ENCODE results near the gene FGF14.

DNA sequence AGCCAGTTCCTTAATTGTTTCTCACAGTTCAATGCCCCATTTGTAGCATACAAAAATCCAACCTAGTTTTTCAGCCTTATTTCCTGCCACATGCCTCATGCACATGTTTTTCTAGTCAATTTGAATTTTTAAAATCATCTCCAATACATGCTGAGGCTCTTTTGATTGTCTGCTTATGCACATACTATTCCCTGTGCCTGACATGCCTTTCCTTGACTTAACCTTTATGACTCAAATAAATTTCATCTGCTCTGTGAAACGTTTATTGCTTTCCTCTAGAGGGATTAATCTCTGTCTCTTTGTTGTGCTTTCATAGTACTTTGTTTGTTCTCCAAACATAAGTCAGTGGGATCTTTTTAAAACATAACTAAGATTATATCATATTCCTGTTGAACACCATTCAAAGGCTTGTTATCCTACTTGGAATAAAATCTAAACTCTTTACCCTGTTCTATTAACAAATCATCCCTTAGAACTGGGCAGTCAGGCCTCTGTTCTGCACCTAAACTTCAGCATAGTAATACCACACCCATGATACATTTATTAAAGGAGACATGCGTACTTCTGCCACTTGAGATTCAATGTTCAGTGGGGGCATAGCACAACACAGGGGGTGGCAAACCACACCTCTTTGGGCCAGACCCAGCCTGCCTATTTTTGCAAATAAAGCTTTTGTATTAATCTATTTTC lies 346.6 kb downstream of the FGF14 start:
- TF ChIP-seq, protein P1, sequence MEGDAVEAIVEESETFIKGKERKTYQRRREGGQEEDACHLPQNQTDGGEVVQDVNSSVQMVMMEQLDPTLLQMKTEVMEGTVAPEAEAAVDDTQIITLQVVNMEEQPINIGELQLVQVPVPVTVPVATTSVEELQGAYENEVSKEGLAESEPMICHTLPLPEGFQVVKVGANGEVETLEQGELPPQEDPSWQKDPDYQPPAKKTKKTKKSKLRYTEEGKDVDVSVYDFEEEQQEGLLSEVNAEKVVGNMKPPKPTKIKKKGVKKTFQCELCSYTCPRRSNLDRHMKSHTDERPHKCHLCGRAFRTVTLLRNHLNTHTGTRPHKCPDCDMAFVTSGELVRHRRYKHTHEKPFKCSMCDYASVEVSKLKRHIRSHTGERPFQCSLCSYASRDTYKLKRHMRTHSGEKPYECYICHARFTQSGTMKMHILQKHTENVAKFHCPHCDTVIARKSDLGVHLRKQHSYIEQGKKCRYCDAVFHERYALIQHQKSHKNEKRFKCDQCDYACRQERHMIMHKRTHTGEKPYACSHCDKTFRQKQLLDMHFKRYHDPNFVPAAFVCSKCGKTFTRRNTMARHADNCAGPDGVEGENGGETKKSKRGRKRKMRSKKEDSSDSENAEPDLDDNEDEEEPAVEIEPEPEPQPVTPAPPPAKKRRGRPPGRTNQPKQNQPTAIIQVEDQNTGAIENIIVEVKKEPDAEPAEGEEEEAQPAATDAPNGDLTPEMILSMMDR (tag by site-specific recombination; IDR thresholded peaks at IDR 0.05): no peak
- TF ChIP-seq ZNF140 (tag by site-specific recombination; IDR thresholded peaks at IDR 0.05) (no peak), ZNF660 (tag by site-specific recombination; IDR thresholded peaks at IDR 0.05) (no peak), ZNF830 (tag by site-specific recombination; IDR thresholded peaks at IDR 0.05; ENCODE audit: low read depth) (no peak), YY1 (tag by site-specific recombination; IDR thresholded peaks at IDR 0.05) (no peak), ZNF274 (IDR thresholded peaks at IDR 0.05; ENCODE audit: low read length) (no peak), ZNF274 (tag by site-specific recombination; IDR thresholded peaks at IDR 0.05; ENCODE audit: borderline replicate concordance) (no peak), ZNF561 (tag by site-specific recombination; IDR thresholded peaks at IDR 0.05; ENCODE audit: borderline replicate concordance) (no peak), ZNF350 (tag by site-specific recombination; IDR thresholded peaks at IDR 0.05) (no peak), GLIS1 (tag by site-specific recombination; IDR thresholded peaks at IDR 0.05) (no peak)
- TF ChIP-seq, protein P2, sequence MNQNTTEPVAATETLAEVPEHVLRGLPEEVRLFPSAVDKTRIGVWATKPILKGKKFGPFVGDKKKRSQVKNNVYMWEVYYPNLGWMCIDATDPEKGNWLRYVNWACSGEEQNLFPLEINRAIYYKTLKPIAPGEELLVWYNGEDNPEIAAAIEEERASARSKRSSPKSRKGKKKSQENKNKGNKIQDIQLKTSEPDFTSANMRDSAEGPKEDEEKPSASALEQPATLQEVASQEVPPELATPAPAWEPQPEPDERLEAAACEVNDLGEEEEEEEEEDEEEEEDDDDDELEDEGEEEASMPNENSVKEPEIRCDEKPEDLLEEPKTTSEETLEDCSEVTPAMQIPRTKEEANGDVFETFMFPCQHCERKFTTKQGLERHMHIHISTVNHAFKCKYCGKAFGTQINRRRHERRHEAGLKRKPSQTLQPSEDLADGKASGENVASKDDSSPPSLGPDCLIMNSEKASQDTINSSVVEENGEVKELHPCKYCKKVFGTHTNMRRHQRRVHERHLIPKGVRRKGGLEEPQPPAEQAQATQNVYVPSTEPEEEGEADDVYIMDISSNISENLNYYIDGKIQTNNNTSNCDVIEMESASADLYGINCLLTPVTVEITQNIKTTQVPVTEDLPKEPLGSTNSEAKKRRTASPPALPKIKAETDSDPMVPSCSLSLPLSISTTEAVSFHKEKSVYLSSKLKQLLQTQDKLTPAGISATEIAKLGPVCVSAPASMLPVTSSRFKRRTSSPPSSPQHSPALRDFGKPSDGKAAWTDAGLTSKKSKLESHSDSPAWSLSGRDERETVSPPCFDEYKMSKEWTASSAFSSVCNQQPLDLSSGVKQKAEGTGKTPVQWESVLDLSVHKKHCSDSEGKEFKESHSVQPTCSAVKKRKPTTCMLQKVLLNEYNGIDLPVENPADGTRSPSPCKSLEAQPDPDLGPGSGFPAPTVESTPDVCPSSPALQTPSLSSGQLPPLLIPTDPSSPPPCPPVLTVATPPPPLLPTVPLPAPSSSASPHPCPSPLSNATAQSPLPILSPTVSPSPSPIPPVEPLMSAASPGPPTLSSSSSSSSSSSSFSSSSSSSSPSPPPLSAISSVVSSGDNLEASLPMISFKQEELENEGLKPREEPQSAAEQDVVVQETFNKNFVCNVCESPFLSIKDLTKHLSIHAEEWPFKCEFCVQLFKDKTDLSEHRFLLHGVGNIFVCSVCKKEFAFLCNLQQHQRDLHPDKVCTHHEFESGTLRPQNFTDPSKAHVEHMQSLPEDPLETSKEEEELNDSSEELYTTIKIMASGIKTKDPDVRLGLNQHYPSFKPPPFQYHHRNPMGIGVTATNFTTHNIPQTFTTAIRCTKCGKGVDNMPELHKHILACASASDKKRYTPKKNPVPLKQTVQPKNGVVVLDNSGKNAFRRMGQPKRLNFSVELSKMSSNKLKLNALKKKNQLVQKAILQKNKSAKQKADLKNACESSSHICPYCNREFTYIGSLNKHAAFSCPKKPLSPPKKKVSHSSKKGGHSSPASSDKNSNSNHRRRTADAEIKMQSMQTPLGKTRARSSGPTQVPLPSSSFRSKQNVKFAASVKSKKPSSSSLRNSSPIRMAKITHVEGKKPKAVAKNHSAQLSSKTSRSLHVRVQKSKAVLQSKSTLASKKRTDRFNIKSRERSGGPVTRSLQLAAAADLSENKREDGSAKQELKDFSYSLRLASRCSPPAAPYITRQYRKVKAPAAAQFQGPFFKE (tag by site-specific recombination; IDR thresholded peaks at IDR 0.05; ENCODE audit: borderline replicate concordance): no peak
- TF ChIP-seq, protein P3, sequence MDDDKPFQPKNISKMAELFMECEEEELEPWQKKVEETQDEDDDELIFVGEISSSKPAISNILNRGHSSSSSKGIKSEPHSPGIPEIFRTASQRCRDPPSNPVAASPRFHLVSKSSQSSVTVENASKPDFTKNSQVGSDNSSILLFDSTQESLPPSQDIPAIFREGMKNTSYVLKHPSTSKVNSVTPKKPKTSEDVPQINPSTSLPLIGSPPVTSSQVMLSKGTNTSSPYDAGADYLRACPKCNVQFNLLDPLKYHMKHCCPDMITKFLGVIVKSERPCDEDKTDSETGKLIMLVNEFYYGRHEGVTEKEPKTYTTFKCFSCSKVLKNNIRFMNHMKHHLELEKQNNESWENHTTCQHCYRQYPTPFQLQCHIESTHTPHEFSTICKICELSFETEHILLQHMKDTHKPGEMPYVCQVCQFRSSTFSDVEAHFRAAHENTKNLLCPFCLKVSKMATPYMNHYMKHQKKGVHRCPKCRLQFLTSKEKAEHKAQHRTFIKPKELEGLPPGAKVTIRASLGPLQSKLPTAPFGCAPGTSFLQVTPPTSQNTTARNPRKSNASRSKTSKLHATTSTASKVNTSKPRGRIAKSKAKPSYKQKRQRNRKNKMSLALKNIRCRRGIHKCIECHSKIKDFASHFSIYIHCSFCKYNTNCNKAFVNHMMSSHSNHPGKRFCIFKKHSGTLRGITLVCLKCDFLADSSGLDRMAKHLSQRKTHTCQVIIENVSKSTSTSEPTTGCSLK (tag by site-specific recombination; IDR thresholded peaks at IDR 0.05): no peak
- TF ChIP-seq, protein P4, sequence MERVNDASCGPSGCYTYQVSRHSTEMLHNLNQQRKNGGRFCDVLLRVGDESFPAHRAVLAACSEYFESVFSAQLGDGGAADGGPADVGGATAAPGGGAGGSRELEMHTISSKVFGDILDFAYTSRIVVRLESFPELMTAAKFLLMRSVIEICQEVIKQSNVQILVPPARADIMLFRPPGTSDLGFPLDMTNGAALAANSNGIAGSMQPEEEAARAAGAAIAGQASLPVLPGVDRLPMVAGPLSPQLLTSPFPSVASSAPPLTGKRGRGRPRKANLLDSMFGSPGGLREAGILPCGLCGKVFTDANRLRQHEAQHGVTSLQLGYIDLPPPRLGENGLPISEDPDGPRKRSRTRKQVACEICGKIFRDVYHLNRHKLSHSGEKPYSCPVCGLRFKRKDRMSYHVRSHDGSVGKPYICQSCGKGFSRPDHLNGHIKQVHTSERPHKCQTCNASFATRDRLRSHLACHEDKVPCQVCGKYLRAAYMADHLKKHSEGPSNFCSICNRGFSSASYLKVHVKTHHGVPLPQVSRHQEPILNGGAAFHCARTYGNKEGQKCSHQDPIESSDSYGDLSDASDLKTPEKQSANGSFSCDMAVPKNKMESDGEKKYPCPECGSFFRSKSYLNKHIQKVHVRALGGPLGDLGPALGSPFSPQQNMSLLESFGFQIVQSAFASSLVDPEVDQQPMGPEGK (tag by site-specific recombination; IDR thresholded peaks at IDR 0.05): no peak
- TF ChIP-seq, protein P5, sequence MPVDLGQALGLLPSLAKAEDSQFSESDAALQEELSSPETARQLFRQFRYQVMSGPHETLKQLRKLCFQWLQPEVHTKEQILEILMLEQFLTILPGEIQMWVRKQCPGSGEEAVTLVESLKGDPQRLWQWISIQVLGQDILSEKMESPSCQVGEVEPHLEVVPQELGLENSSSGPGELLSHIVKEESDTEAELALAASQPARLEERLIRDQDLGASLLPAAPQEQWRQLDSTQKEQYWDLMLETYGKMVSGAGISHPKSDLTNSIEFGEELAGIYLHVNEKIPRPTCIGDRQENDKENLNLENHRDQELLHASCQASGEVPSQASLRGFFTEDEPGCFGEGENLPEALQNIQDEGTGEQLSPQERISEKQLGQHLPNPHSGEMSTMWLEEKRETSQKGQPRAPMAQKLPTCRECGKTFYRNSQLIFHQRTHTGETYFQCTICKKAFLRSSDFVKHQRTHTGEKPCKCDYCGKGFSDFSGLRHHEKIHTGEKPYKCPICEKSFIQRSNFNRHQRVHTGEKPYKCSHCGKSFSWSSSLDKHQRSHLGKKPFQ (tag by site-specific recombination; IDR thresholded peaks at IDR 0.05): no peak
- TF ChIP-seq, protein P6, sequence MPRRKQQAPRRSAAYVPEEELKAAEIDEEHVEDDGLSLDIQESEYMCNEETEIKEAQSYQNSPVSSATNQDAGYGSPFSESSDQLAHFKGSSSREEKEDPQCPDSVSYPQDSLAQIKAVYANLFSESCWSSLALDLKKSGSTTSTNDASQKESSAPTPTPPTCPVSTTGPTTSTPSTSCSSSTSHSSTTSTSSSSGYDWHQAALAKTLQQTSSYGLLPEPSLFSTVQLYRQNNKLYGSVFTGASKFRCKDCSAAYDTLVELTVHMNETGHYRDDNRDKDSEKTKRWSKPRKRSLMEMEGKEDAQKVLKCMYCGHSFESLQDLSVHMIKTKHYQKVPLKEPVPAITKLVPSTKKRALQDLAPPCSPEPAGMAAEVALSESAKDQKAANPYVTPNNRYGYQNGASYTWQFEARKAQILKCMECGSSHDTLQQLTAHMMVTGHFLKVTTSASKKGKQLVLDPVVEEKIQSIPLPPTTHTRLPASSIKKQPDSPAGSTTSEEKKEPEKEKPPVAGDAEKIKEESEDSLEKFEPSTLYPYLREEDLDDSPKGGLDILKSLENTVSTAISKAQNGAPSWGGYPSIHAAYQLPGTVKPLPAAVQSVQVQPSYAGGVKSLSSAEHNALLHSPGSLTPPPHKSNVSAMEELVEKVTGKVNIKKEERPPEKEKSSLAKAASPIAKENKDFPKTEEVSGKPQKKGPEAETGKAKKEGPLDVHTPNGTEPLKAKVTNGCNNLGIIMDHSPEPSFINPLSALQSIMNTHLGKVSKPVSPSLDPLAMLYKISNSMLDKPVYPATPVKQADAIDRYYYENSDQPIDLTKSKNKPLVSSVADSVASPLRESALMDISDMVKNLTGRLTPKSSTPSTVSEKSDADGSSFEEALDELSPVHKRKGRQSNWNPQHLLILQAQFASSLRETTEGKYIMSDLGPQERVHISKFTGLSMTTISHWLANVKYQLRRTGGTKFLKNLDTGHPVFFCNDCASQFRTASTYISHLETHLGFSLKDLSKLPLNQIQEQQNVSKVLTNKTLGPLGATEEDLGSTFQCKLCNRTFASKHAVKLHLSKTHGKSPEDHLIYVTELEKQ (tag by site-specific recombination; IDR thresholded peaks at IDR 0.05; ENCODE audit: borderline replicate concordance): no peak
